Mesenchymal stem cell (in vitro differentiated cells and primary cell): ENCODE measurements around the gene TRIM4.
"Not testable (repeated sequence)": the region's sequence is repeated elsewhere in the genome, so short reads cannot be mapped to it uniquely, and the experiment has no call there.

Source experiments
- DNase-seq: peaks from one replicate; pipeline ENCODE4 v3.0.0-alpha.2; 2013
- H2AFZ ChIP-seq: one replicate; pipeline ENCODE4 v1.6.1; 2013; ENCODE audit warnings: low read depth, mild to moderate bottlenecking, control low read depth, inconsistent platforms, low read length, moderate library complexity
- H2AK5ac ChIP-seq: 2 replicates; pipeline ENCODE4 v1.6.1; 2013; ENCODE audit warnings: low read length, moderate library complexity, mild to moderate bottlenecking, inconsistent platforms; ENCODE audit not compliant: severe bottlenecking
- H2BK120ac ChIP-seq: one replicate; pipeline ENCODE4 v1.6.1; 2013; ENCODE audit warnings: low read depth, mild to moderate bottlenecking, inconsistent platforms, low read length, moderate library complexity
- H2BK12ac ChIP-seq, 2 experiments: one replicate each; pipeline ENCODE4 v1.6.1; 2013; ENCODE audit warnings: inconsistent platforms in 2 of 2, low read length in 2 of 2, mild to moderate bottlenecking in 2 of 2, moderate library complexity in 2 of 2, control low read depth in 1 of 2
- H2BK15ac ChIP-seq: one replicate; pipeline ENCODE4 v1.6.1; 2013; ENCODE audit warnings: mild to moderate bottlenecking, low read depth, inconsistent platforms; ENCODE audit not compliant: poor library complexity, severe bottlenecking
- H2BK5ac ChIP-seq: 2 replicates; pipeline ENCODE4 v1.6.1; 2013; ENCODE audit warnings: low read depth, mild to moderate bottlenecking, low read length, control low read depth, inconsistent platforms; ENCODE audit not compliant: poor library complexity, severe bottlenecking
- H3K14ac ChIP-seq, 2 experiments: one replicate each; pipeline ENCODE4 v1.6.1; 2013; ENCODE audit warnings: inconsistent platforms in 2 of 2, low read length in 2 of 2, control low read depth in 1 of 2, mild to moderate bottlenecking in 1 of 2, moderate library complexity in 1 of 2
- H3K18ac ChIP-seq, 2 experiments: one replicate each; pipeline ENCODE4 v1.6.1; 2013; ENCODE audit warnings: inconsistent platforms in 2 of 2, low read length in 2 of 2, control low read depth in 1 of 2, low read depth in 1 of 2, mild to moderate bottlenecking in 1 of 2
- H3K23ac ChIP-seq, 2 experiments: one replicate each; pipeline ENCODE4 v1.6.1; 2013; ENCODE audit warnings: inconsistent platforms in 2 of 2, low read length in 2 of 2, mild to moderate bottlenecking in 2 of 2, moderate library complexity in 2 of 2, control low read depth in 1 of 2
- H3K27ac ChIP-seq: 2 replicates; pipeline ENCODE4 v1.5.1; 2013; ENCODE audit warnings: mild to moderate bottlenecking, moderate library complexity, low read length, control low read depth, inconsistent platforms; ENCODE audit not compliant: poor library complexity, severe bottlenecking
- H3K27me3 ChIP-seq, 2 experiments: 2 replicates each; pipeline versions ENCODE4 v1.6.1 to v1.7.0; 2013; ENCODE audit warnings: low read length in 2 of 2, mild to moderate bottlenecking in 2 of 2, moderate library complexity in 2 of 2, control low read depth in 1 of 2, inconsistent platforms in 1 of 2; ENCODE audit not compliant: control insufficient read depth in 1 of 2, insufficient read depth in 1 of 2
- H3K36me3 ChIP-seq, 2 experiments: 2 replicates each; pipeline versions ENCODE4 v1.6.1 to v1.7.0; 2013; ENCODE audit warnings: low read length in 2 of 2, control low read depth in 1 of 2, inconsistent platforms in 1 of 2, low read depth in 1 of 2, mild to moderate bottlenecking in 1 of 2; ENCODE audit not compliant: insufficient read depth in 2 of 2, control insufficient read depth in 1 of 2
- H3K4ac ChIP-seq, 2 experiments: one replicate each; pipeline ENCODE4 v1.6.1; 2013; ENCODE audit warnings: inconsistent platforms in 2 of 2, low read length in 2 of 2, mild to moderate bottlenecking in 2 of 2, moderate library complexity in 2 of 2, control low read depth in 1 of 2, low read depth in 1 of 2
- H3K4me1 ChIP-seq: 2 replicates; pipeline ENCODE4 v1.6.1; 2013; ENCODE audit warnings: low read depth, low read length, control low read depth; ENCODE audit not compliant: control insufficient read depth, insufficient read depth
- H3K4me2 ChIP-seq: 2 replicates; pipeline ENCODE4 v1.6.1; 2013; ENCODE audit warnings: low read length, mild to moderate bottlenecking, inconsistent platforms; ENCODE audit not compliant: poor library complexity, severe bottlenecking
- H3K4me3 ChIP-seq, 2 experiments: 2 replicates each; pipeline versions ENCODE4 v1.5.1 to v1.7.0; 2013; ENCODE audit warnings: low read length in 2 of 2, mild to moderate bottlenecking in 2 of 2, control low read depth in 1 of 2, low read depth in 1 of 2; ENCODE audit not compliant: insufficient read depth in 1 of 2
- H3K79me1 ChIP-seq: replicated peaks from 2 replicates; pipeline ENCODE4 v1.6.1; 2013; ENCODE audit warnings: mild to moderate bottlenecking, control low read depth, low read length, inconsistent platforms; ENCODE audit not compliant: poor library complexity, severe bottlenecking
- H3K9ac ChIP-seq: 2 replicates; pipeline ENCODE4 v1.7.0; 2013; ENCODE audit warnings: mild to moderate bottlenecking, low read length, moderate library complexity
- H3K9me3 ChIP-seq: 2 replicates; pipeline ENCODE4 v1.7.0; 2013; ENCODE audit warnings: mild to moderate bottlenecking, low read length; ENCODE audit not compliant: control insufficient read depth
- H4K8ac ChIP-seq: one replicate; pipeline ENCODE4 v1.6.1; 2013; ENCODE audit warnings: inconsistent platforms, mild to moderate bottlenecking, low read length, moderate library complexity
- H4K91ac ChIP-seq: one replicate; pipeline ENCODE4 v1.6.1; 2013; ENCODE audit warnings: mild to moderate bottlenecking, low read length, inconsistent platforms
- WGBS: methylation state at CpG from one replicate; pipeline ENCODE4 v1.1.7; 2013; ENCODE audit warnings: mixed read lengths; 5-methylcytosine and 5-hydroxymethylcytosine counted together

TRIM4 gene

DNA sequence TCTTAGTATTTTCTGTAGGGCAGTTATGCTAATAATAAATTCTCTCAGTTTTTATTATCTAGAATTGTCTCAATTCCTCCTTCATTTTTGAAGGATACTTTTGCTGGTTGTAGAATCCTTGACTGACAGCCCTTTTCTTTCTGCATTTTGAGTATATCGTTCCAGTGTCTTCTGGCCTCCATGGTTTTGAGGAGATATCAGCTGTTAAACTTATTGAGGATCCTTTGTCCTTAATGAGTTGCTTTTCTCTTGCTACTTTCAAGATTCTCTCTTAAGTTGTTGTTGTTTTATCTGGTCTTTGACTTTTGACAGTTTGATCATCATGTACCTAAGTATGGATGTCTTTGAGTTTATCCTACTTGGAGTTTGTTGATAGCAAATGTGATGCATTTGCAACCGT, 19.0 kb upstream of the TRIM4 start:
- Histone ChIP-seq H3K79me1 (no peaks in the 10 kb centered on the region), H4K8ac (no peak overlapping the region), H2AFZ (no peak overlapping the region), H2BK5ac (no peak overlapping the region), H3K9me3 (peaks cover 22% of the 10 kb centered on the region), H3K14ac (no peak overlapping the region), H3K18ac (no peak overlapping the region), H3K4me3 (no peak overlapping the region), H3K36me3 (no peaks in the 10 kb centered on the region), H3K4ac (no peak overlapping the region), H3K4me2 (no peak overlapping the region), H3K4me1 (no peaks in the 10 kb centered on the region), H3K27ac (no peak overlapping the region), H2BK15ac (no peak overlapping the region), H3K27me3 (peaks cover 24 to 27% of the 10 kb centered on the region in 2 experiments), H3K23ac (no peak overlapping the region), H2AK5ac (no peak overlapping the region), H2BK120ac (no peak overlapping the region), H4K91ac (no peak overlapping the region), H2BK12ac (no peak overlapping the region), H3K9ac (no peak overlapping the region)
- no peak for DNase-seq
- 77% methylated on average over 1 of the region's 2 CpGs for WGBS

GRCh38 chr7:99935009-99935408, 15.7 kb upstream of the TRIM4 start:
- H2BK15ac ChIP-seq, H3K9ac ChIP-seq, H3K18ac ChIP-seq, H3K4me1 ChIP-seq, H2BK12ac ChIP-seq, H2BK5ac ChIP-seq, H3K14ac ChIP-seq, H2AFZ ChIP-seq, H4K8ac ChIP-seq, H3K36me3 ChIP-seq, H2AK5ac ChIP-seq, H4K91ac ChIP-seq, H3K4me3 ChIP-seq, H3K23ac ChIP-seq, H3K79me1 ChIP-seq, H3K27ac ChIP-seq, H2BK120ac ChIP-seq, DNase-seq, H3K4me2 ChIP-seq, H3K4ac ChIP-seq: not testable (repeated sequence)
- Histone ChIP-seq H3K27me3 (peaks cover 39 to 40% of the 10 kb centered on the region in 2 experiments), H3K9me3 (peaks cover 22% of the 10 kb centered on the region)
- 55% methylated on average over 4 of the region's 4 CpGs for WGBS

DNA sequence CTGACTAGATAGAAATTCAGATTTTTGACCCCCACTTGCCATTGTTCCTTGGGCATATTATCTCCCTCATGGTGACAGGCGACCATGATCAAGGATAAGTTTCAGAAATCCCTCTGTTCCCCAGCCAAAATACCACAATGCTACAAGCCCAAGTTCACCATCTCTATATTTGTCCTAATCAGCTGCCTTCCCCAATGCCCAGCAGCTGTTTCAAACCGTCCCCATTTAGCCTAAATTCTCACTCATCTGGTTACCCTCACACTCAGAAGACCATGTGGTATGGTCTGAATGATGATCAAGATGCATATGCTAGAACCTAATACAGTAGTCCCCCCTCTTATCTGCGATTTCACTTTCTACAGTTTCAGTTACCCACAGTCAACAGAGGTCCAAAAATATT, 11.0 kb upstream of the TRIM4 start:
- Histone ChIP-seq H3K79me1 (no peaks in the 10 kb centered on the region), H3K4ac (no peak overlapping the region), H3K9me3 (no peaks in the 10 kb centered on the region), H4K8ac (no peak overlapping the region), H3K23ac (no peak overlapping the region), H2BK15ac (no peak overlapping the region), H2BK5ac (no peak overlapping the region), H2BK12ac (no peak overlapping the region), H3K9ac (no peak overlapping the region), H2AK5ac (no peak overlapping the region), H2AFZ (no peak overlapping the region), H3K14ac (no peak overlapping the region), H3K4me2 (no peak overlapping the region), H3K4me3 (no peak overlapping the region), H3K18ac (no peak overlapping the region), H3K36me3 (no peaks in the 10 kb centered on the region), H2BK120ac (no peak overlapping the region), H3K27me3 (peaks cover 59 to 71% of the 10 kb centered on the region in 2 experiments), H3K4me1 (peaks cover 3% of the 10 kb centered on the region), H4K91ac (no peak overlapping the region), H3K27ac (no peak overlapping the region)
- WGBS = 60% methylated on average over 2 of the region's 3 CpGs
- no peak for DNase-seq

GRCh38 chr7:99929730-99930053, 10.4 kb upstream of the TRIM4 start:
- H4K91ac ChIP-seq = no peak overlapping the region
- no peak overlapping the region for H3K23ac ChIP-seq
- no peak overlapping the region for H2BK12ac ChIP-seq
- no peak overlapping the region for H4K8ac ChIP-seq
- peak overlapping the region in 1 of 2 experiments; percentile 58 for H3K4me3 ChIP-seq
- no peak overlapping the region for H2AK5ac ChIP-seq
- WGBS = 56% methylated on average over 1 of the region's 2 CpGs
- H3K14ac ChIP-seq = no peak overlapping the region
- peak overlapping the region; percentile 58 for H3K9ac ChIP-seq
- H3K4me1 ChIP-seq = peaks cover 3% of the 10 kb centered on the region
- no peak overlapping the region for H3K4ac ChIP-seq
- DNase-seq = no peak
- H3K27ac ChIP-seq = no peak overlapping the region
- no peak overlapping the region for H2BK15ac ChIP-seq
- no peak overlapping the region for H2BK120ac ChIP-seq
- H3K9me3 ChIP-seq = no peaks in the 10 kb centered on the region
- peaks cover 56 to 64% of the 10 kb centered on the region in 2 experiments for H3K27me3 ChIP-seq
- H3K36me3 ChIP-seq = no peaks in the 10 kb centered on the region
- H3K79me1 ChIP-seq = no peaks in the 10 kb centered on the region
- H2AFZ ChIP-seq = no peak overlapping the region
- no peak overlapping the region for H2BK5ac ChIP-seq
- no peak overlapping the region for H3K18ac ChIP-seq
- peak overlapping the region; percentile 30 for H3K4me2 ChIP-seq
